Measurements from ENCODE around the gene SPTB.

The SPTB gene

GRCh38 chr14:64867182-64867581 lies 12.5 kb downstream of the SPTB start:
- H3K79me2 ChIP-seq (ENCODE audit: low read length): no peaks in the 10 kb centered on the region
- no peak for DNase-seq
- H3K4me3 ChIP-seq (ENCODE audit: low read length): no peak overlapping the region
- no peak overlapping the region for H3K9ac ChIP-seq (ENCODE audit: low read length)
- no peak overlapping the region for H3K4me2 ChIP-seq (ENCODE audit: low read depth, low read length)
- H3K36me3 ChIP-seq (replicated peaks; ENCODE audit: insufficient read depth, low read length): no peaks in the 10 kb centered on the region
- H3K27ac ChIP-seq (ENCODE audit: low read length): no peak overlapping the region
- TF ChIP-seq EZH2phosphoT487 (IDR thresholded peaks at IDR 0.05; ENCODE audit: low read length): no peak
- TF ChIP-seq EZH2 (optimal IDR thresholded peaks at IDR 0.05; ENCODE audit: low read depth, low read length): no peak
- TF ChIP-seq CTCF (IDR thresholded peaks at IDR 0.05; ENCODE audit: low read length): no peak
- no peaks in the 10 kb centered on the region for H3K9me3 ChIP-seq (replicated peaks; ENCODE audit: insufficient read depth, low read length)
- H4K20me1 ChIP-seq (ENCODE audit: insufficient read depth, low read length): no peaks in the 10 kb centered on the region
- H3K27me3 ChIP-seq (replicated peaks; ENCODE audit: insufficient read depth, low read length): no peaks in the 10 kb centered on the region
- H3K4me1 ChIP-seq (ENCODE audit: low read length): no peaks in the 10 kb centered on the region
- H3F3A ChIP-seq (ENCODE audit: insufficient read depth, low read length): no peaks in the 10 kb centered on the region
- H3K9me2 ChIP-seq (replicated peaks; ENCODE audit: insufficient read depth, low read length): no peaks in the 10 kb centered on the region
- H2AFZ ChIP-seq (ENCODE audit: low read length): no peak overlapping the region

GRCh38 chr14:64865992-64866391 lies 13.7 kb downstream of the SPTB start:
- Histone ChIP-seq H3K27me3 (replicated peaks; ENCODE audit: insufficient read depth, low read length) (no peaks in the 10 kb centered on the region), H2AFZ (ENCODE audit: low read length) (no peak overlapping the region), H3K27ac (ENCODE audit: low read length) (no peak overlapping the region), H3K4me2 (ENCODE audit: low read depth, low read length) (no peak overlapping the region), H3K4me1 (ENCODE audit: low read length) (no peaks in the 10 kb centered on the region), H3K4me3 (ENCODE audit: low read length) (no peak overlapping the region), H4K20me1 (ENCODE audit: insufficient read depth, low read length) (no peaks in the 10 kb centered on the region), H3K9ac (ENCODE audit: low read length) (no peak overlapping the region), H3K36me3 (replicated peaks; ENCODE audit: insufficient read depth, low read length) (no peaks in the 10 kb centered on the region), H3K9me3 (replicated peaks; ENCODE audit: insufficient read depth, low read length) (no peaks in the 10 kb centered on the region), H3K9me2 (replicated peaks; ENCODE audit: insufficient read depth, low read length) (no peaks in the 10 kb centered on the region), H3F3A (ENCODE audit: insufficient read depth, low read length) (no peaks in the 10 kb centered on the region), H3K79me2 (ENCODE audit: low read length) (no peaks in the 10 kb centered on the region)
- no peak for DNase-seq
- TF ChIP-seq EZH2phosphoT487 (IDR thresholded peaks at IDR 0.05; ENCODE audit: low read length) (no peak), EZH2 (optimal IDR thresholded peaks at IDR 0.05; ENCODE audit: low read depth, low read length) (no peak), CTCF (IDR thresholded peaks at IDR 0.05; ENCODE audit: low read length) (no peak)

- Histone ChIP-seq H3F3A (ENCODE audit: insufficient read depth, low read length) (no peaks in the 10 kb centered on the region), H3K27me3 (replicated peaks; ENCODE audit: insufficient read depth, low read length) (no peaks in the 10 kb centered on the region), H3K9me3 (replicated peaks; ENCODE audit: insufficient read depth, low read length) (no peaks in the 10 kb centered on the region), H3K9ac (ENCODE audit: low read length) (no peak overlapping the region), H3K4me3 (ENCODE audit: low read length) (no peak overlapping the region), H4K20me1 (ENCODE audit: insufficient read depth, low read length) (no peaks in the 10 kb centered on the region), H3K4me1 (ENCODE audit: low read length) (no peaks in the 10 kb centered on the region), H2AFZ (ENCODE audit: low read length) (no peak overlapping the region), H3K4me2 (ENCODE audit: low read depth, low read length) (no peak overlapping the region), H3K27ac (ENCODE audit: low read length) (no peak overlapping the region), H3K79me2 (ENCODE audit: low read length) (no peaks in the 10 kb centered on the region), H3K9me2 (replicated peaks; ENCODE audit: insufficient read depth, low read length) (no peaks in the 10 kb centered on the region), H3K36me3 (replicated peaks; ENCODE audit: insufficient read depth, low read length) (no peaks in the 10 kb centered on the region)
- DNase-seq: no peak
- TF ChIP-seq EZH2 (optimal IDR thresholded peaks at IDR 0.05; ENCODE audit: low read depth, low read length) (no peak), CTCF (IDR thresholded peaks at IDR 0.05; ENCODE audit: low read length) (no peak), EZH2phosphoT487 (IDR thresholded peaks at IDR 0.05; ENCODE audit: low read length) (no peak)
These were observed 14.6 kb downstream of the SPTB start for GRCh38 chr14:64865109-64865508.
